ENCODE results near the gene TANGO6.

GRCh38 chr16:68866933-68867332, 23.6 kb downstream of the TANGO6 start:
- TF ChIP-seq CTCF (optimal IDR thresholded peaks at IDR 0.05 in 1 of 3, IDR thresholded peaks at IDR 0.05 in 1 of 3, conservative IDR thresholded peaks at IDR 0.05 in 1 of 3; ENCODE audit: extremely low read depth in 1 of 3, insufficient read depth in 2 of 3, low read length in 3 of 3): no peak
- no peak for TF ChIP-seq EZH2 (IDR thresholded peaks at IDR 0.05; ENCODE audit: low read length)

Measured in keratinocyte (primary cell).